ENCODE data around the gene MYH7.

The MYH7 gene

GRCh38 chr14:23481362-23481970 lies 46.0 kb upstream of the MYH7 start:
- TF ChIP-seq CSRNP3 (CRISPR knock-in tag; IDR thresholded peaks at IDR 0.05) (no peak), BACH2 (CRISPR knock-in tag; IDR thresholded peaks at IDR 0.05; ENCODE audit: borderline replicate concordance) (no peak), ISL1 (CRISPR knock-in tag; IDR thresholded peaks at IDR 0.05) (no peak), CSDC2 (CRISPR knock-in tag; IDR thresholded peaks at IDR 0.05) (no peak), ESRRG (CRISPR knock-in tag; IDR thresholded peaks at IDR 0.05) (no peak), OSR1 (CRISPR knock-in tag; IDR thresholded peaks at IDR 0.05) (no peak), ZNF565 (CRISPR knock-in tag; conservative IDR thresholded peaks at IDR 0.05; ENCODE audit: low read depth) (no peak), SNAI2 (CRISPR knock-in tag; IDR thresholded peaks at IDR 0.05) (no peak), POU6F1 (CRISPR knock-in tag; IDR thresholded peaks at IDR 0.05; ENCODE audit: borderline replicate concordance, low read depth) (no peak), PATZ1 (CRISPR knock-in tag; IDR thresholded peaks at IDR 0.05; ENCODE audit: borderline replicate concordance) (no peak), ZC3H10 (CRISPR knock-in tag; IDR thresholded peaks at IDR 0.05) (no peak), TSHZ2 (CRISPR knock-in tag; IDR thresholded peaks at IDR 0.05) (no peak), CREB5 (CRISPR knock-in tag; IDR thresholded peaks at IDR 0.05; ENCODE audit: low read depth) (no peak), ZNF70 (CRISPR knock-in tag; IDR thresholded peaks at IDR 0.05) (no peak), TOX (CRISPR knock-in tag; IDR thresholded peaks at IDR 0.05; ENCODE audit: borderline replicate concordance) (no peak)
- ATAC-seq = peak; percentile 25; the same call in 1 of the 3 replicates

GRCh38 chr14:23478109-23478759 lies 42.8 kb upstream of the MYH7 start:
- ATAC-seq = peak; percentile 73
- TF ChIP-seq ZNF565 (CRISPR knock-in tag; conservative IDR thresholded peaks at IDR 0.05; ENCODE audit: low read depth) = no peak
- TF ChIP-seq ISL1 (CRISPR knock-in tag; IDR thresholded peaks at IDR 0.05) = no peak
- no peak for TF ChIP-seq ZNF8 (CRISPR knock-in tag; IDR thresholded peaks at IDR 0.05)
- no peak for TF ChIP-seq ESRRG (CRISPR knock-in tag; IDR thresholded peaks at IDR 0.05)
- no peak for TF ChIP-seq CSDC2 (CRISPR knock-in tag; IDR thresholded peaks at IDR 0.05)
- no peak for TF ChIP-seq ZNF70 (CRISPR knock-in tag; IDR thresholded peaks at IDR 0.05)
- TF ChIP-seq CSRNP3 (CRISPR knock-in tag; IDR thresholded peaks at IDR 0.05) = no peak
- TF ChIP-seq PATZ1 (CRISPR knock-in tag; IDR thresholded peaks at IDR 0.05; ENCODE audit: borderline replicate concordance) = no peak
- TF ChIP-seq ZFP3 (CRISPR knock-in tag; IDR thresholded peaks at IDR 0.05) = no peak
- TF ChIP-seq TOX (CRISPR knock-in tag; IDR thresholded peaks at IDR 0.05; ENCODE audit: borderline replicate concordance) = no peak
- TF ChIP-seq PPARA (CRISPR knock-in tag; IDR thresholded peaks at IDR 0.05; ENCODE audit: borderline replicate concordance) = no peak
- TF ChIP-seq BACH2 (CRISPR knock-in tag; IDR thresholded peaks at IDR 0.05; ENCODE audit: borderline replicate concordance) = no peak
